Astrocyte (in vitro differentiated cells and primary cell): Measurements from ENCODE around the gene APBB3. TPM values are rescaled to one million over a fixed set of nuclear protein-coding genes. Genes with fewer than 3 reads are reported as not detected.
A peak's percentile ranks its signal among the peaks of the same experiment; 100 is the strongest.

Experiments used
- DNase-seq: peaks from one replicate; pipeline ENCODE4 v3.0.0-alpha.2; 2010; ENCODE audit warnings: low read depth
- FAIRE-seq: peaks from 2 replicates; lab custom pipeline; 2011; peaks lifted over from hg19 to GRCh38; lab: Jason Lieb, UNC
- H2AFZ ChIP-seq: 2 replicates; pipeline ENCODE4 v1.6.0; 2012; ENCODE audit warnings: low read depth, low read length, inconsistent platforms
- H3K27ac ChIP-seq: 2 replicates; pipeline ENCODE4 v1.5.1; 2011; ENCODE audit warnings: low read depth, low read length, inconsistent platforms
- H3K27me3 ChIP-seq: 2 replicates; pipeline ENCODE4 v1.6.0; 2011; ENCODE audit warnings: low read length, inconsistent platforms; ENCODE audit not compliant: insufficient read depth
- H3K36me3 ChIP-seq: 2 replicates; pipeline ENCODE4 v1.5.1; 2011; ENCODE audit warnings: low read length, inconsistent platforms; ENCODE audit not compliant: insufficient read depth
- H3K4me1 ChIP-seq: 2 replicates; pipeline ENCODE4 v1.5.1; 2011; ENCODE audit warnings: low read length, inconsistent platforms; ENCODE audit not compliant: insufficient read depth
- H3K4me2 ChIP-seq: 2 replicates; pipeline ENCODE4 v1.6.0; 2012; ENCODE audit warnings: low read length, inconsistent platforms
- H3K4me3 ChIP-seq: 2 replicates; pipeline ENCODE4 v1.5.1; 2011; ENCODE audit warnings: low read depth, mild to moderate bottlenecking, low read length, inconsistent platforms; ENCODE audit not compliant: insufficient read depth
- H3K79me2 ChIP-seq: 2 replicates; pipeline ENCODE4 v1.6.0; 2012; ENCODE audit warnings: mild to moderate bottlenecking, low read length, inconsistent platforms; ENCODE audit not compliant: insufficient read depth
- H3K9ac ChIP-seq: 2 replicates; pipeline ENCODE4 v1.6.0; 2012; ENCODE audit warnings: mild to moderate bottlenecking, low read length, inconsistent platforms
- H3K9me3 ChIP-seq: 2 replicates; pipeline ENCODE4 v1.5.1; 2012; ENCODE audit warnings: low read depth, mild to moderate bottlenecking, low read length, inconsistent platforms; ENCODE audit not compliant: insufficient read depth
- H4K20me1 ChIP-seq: 2 replicates; pipeline ENCODE4 v1.6.0; 2012; ENCODE audit warnings: low read length, inconsistent platforms; ENCODE audit not compliant: insufficient read depth
- H3K27ac Mint-ChIP-seq: one replicate; pipeline ENCODE4 v1.8.0; 2021; ENCODE audit warnings: mild to moderate bottlenecking, mixed read lengths; ENCODE audit not compliant: unreplicated experiment
- H3K27me3 Mint-ChIP-seq: one replicate; pipeline ENCODE4 v1.8.0; 2021; ENCODE audit warnings: low read depth, mixed read lengths; ENCODE audit not compliant: unreplicated experiment
- H3K36me3 Mint-ChIP-seq: one replicate; pipeline ENCODE4 v1.8.0; 2021; ENCODE audit warnings: low read depth, mixed read lengths; ENCODE audit not compliant: unreplicated experiment
- H3K4me1 Mint-ChIP-seq: one replicate; pipeline ENCODE4 v1.8.0; 2021; ENCODE audit warnings: low read depth, mixed read lengths; ENCODE audit not compliant: unreplicated experiment
- H3K4me3 Mint-ChIP-seq: one replicate; pipeline ENCODE4 v1.8.0; 2021; ENCODE audit warnings: mild to moderate bottlenecking, moderate library complexity, mixed read lengths; ENCODE audit not compliant: unreplicated experiment
- H3K9me3 Mint-ChIP-seq: one replicate; pipeline ENCODE4 v1.8.0; 2021; ENCODE audit warnings: mild to moderate bottlenecking, mixed read lengths; ENCODE audit not compliant: unreplicated experiment
- CTCF ChIP-seq: IDR thresholded peaks from 2 replicates; pipeline ENCODE4 v1.5.1; 2011; ENCODE audit warnings: low read depth, mild to moderate bottlenecking, inconsistent platforms, low read length, moderate library complexity; ENCODE audit not compliant: insufficient read depth
- EZH2 ChIP-seq: IDR thresholded peaks from 2 replicates; pipeline ENCODE4 v1.6.1; 2012; ENCODE audit warnings: mild to moderate bottlenecking, low read length, inconsistent platforms; ENCODE audit not compliant: insufficient read depth
- total RNA-seq: library from RNA; stranded (reverse); gene quantifications from 2 replicates; pipeline ENCODE4 v1.2.1, GENCODE V29; 2021

The APBB3 gene
- total RNA-seq, 1 donor from 2014 or later = 20.4 TPM

GRCh38 chr5:140575309-140575708 is 10.9 kb upstream of the APBB3 start:
- Histone ChIP-seq H3K36me3 (no peaks in the 10 kb centered on the region), H3K9me3 (no peaks in the 10 kb centered on the region), H4K20me1 (no peaks in the 10 kb centered on the region), H3K27me3 (peaks cover 2% of the 10 kb centered on the region), H3K4me3 (no peak overlapping the region), H2AFZ (no peak overlapping the region), H3K27ac (no peak overlapping the region), H3K4me2 (no peak overlapping the region), H3K79me2 (no peaks in the 10 kb centered on the region), H3K4me1 (peaks cover 6% of the 10 kb centered on the region), H3K9ac (no peak overlapping the region)
- no peak for TF ChIP-seq CTCF
- no peak for TF ChIP-seq EZH2
- peaks cover 2% of the 10 kb centered on the region for H3K36me3 Mint-ChIP-seq
- H3K4me1 Mint-ChIP-seq = peaks cover 6% of the 10 kb centered on the region
- H3K9me3 Mint-ChIP-seq = no peaks in the 10 kb centered on the region
- no peak for FAIRE-seq
- H3K27ac Mint-ChIP-seq = no peak overlapping the region
- H3K4me3 Mint-ChIP-seq = no peak overlapping the region
- DNase-seq = no peak
- H3K27me3 Mint-ChIP-seq = peaks cover 4% of the 10 kb centered on the region

- Histone ChIP-seq H3K9me3 (no peaks in the 10 kb centered on the region), H2AFZ (no peak overlapping the region), H3K79me2 (no peaks in the 10 kb centered on the region), H3K9ac (no peak overlapping the region), H3K27me3 (no peaks in the 10 kb centered on the region), H3K36me3 (no peaks in the 10 kb centered on the region), H3K27ac (no peak overlapping the region), H3K4me3 (no peak overlapping the region), H4K20me1 (no peaks in the 10 kb centered on the region), H3K4me1 (peaks cover 6% of the 10 kb centered on the region), H3K4me2 (no peak overlapping the region)
- H3K27me3 Mint-ChIP-seq = peaks cover 4% of the 10 kb centered on the region
- peaks cover 8% of the 10 kb centered on the region for H3K4me1 Mint-ChIP-seq
- peak; percentile 34 for DNase-seq
- no peak overlapping the region for H3K4me3 Mint-ChIP-seq
- no peak for FAIRE-seq
- no peak overlapping the region for H3K27ac Mint-ChIP-seq
- H3K9me3 Mint-ChIP-seq = no peaks in the 10 kb centered on the region
- H3K36me3 Mint-ChIP-seq = peaks cover 2% of the 10 kb centered on the region
- TF ChIP-seq CTCF = no peak
- no peak for TF ChIP-seq EZH2
These were observed 9.8 kb upstream of the APBB3 start for GRCh38 chr5:140574165-140574564.

- peaks cover 2% of the 10 kb centered on the region for H3K36me3 Mint-ChIP-seq
- FAIRE-seq (no peak), DNase-seq (no peak)
- H3K4me1 Mint-ChIP-seq = peaks cover 10% of the 10 kb centered on the region
- Histone ChIP-seq H3K4me2 (no peak overlapping the region), H3K4me3 (no peak overlapping the region), H3K27me3 (no peaks in the 10 kb centered on the region), H3K9me3 (no peaks in the 10 kb centered on the region), H3K4me1 (peaks cover 6% of the 10 kb centered on the region), H2AFZ (no peak overlapping the region), H3K36me3 (no peaks in the 10 kb centered on the region), H4K20me1 (peaks cover 4% of the 10 kb centered on the region), H3K27ac (no peak overlapping the region), H3K9ac (no peak overlapping the region), H3K79me2 (no peaks in the 10 kb centered on the region)
- no peak overlapping the region for H3K4me3 Mint-ChIP-seq
- H3K9me3 Mint-ChIP-seq = no peaks in the 10 kb centered on the region
- TF ChIP-seq CTCF (no peak), EZH2 (no peak)
- peaks cover 4% of the 10 kb centered on the region for H3K27me3 Mint-ChIP-seq
- no peak overlapping the region for H3K27ac Mint-ChIP-seq
These were observed 9.3 kb upstream of the APBB3 start for GRCh38 chr5:140573683-140574082.
